Endothelial cell of umbilical vein (primary cell): ENCODE results near the gene ALLC. TPM values are rescaled to one million over a fixed set of nuclear protein-coding genes. Genes with fewer than 3 reads are reported as not detected.

Experiments
- BruUV-seq: library from RNA; stranded (reverse); fragments of 400-500 nt; replicated peaks from 2 replicates; lab custom pipeline; 2021; lab: Mats Ljungman, UMichigan
- CTCF ChIA-PET: fragments of 300-600, 350-600 bp; sonication (Branson Sonifier 250); formaldehyde crosslinking; loops from one replicate; lab custom pipeline; 2021; ENCODE audit warnings: antibody characterized with exemption, inconsistent platforms; lab: Charles Lee
- POLR2A ChIA-PET: fragments of 300-600, 350-600 bp; sonication (Branson Sonifier 250); formaldehyde crosslinking; loops from one replicate; lab custom pipeline; 2021; ENCODE audit warnings: antibody characterized with exemption, inconsistent platforms; lab: Charles Lee
- DNase-seq: peaks from one replicate; pipeline ENCODE4 v3.0.0-alpha.2; 2011; ENCODE audit warnings: low read depth, low spot score
- FAIRE-seq: peaks from 2 replicates; lab custom pipeline; 2011; peaks lifted over from hg19 to GRCh38; lab: Jason Lieb, UNC
- H2AFZ ChIP-seq: 2 replicates; pipeline ENCODE4 v1.6.0; 2012; ENCODE audit warnings: low read depth, low read length, control low read depth, inconsistent platforms
- H3K27ac ChIP-seq: 2 replicates; pipeline ENCODE4 v1.5.1; 2011; ENCODE audit warnings: low read depth, mild to moderate bottlenecking, control low read depth, low read length, moderate library complexity; ENCODE audit not compliant: insufficient read depth
- H3K27me3 ChIP-seq, 2 experiments: 2 replicates each; pipeline versions ENCODE4 v1.6.0 to v1.6.1; 2011; ENCODE audit warnings: low read length in 2 of 2, mixed read lengths in 1 of 2; ENCODE audit not compliant: control insufficient read depth in 2 of 2, insufficient read depth in 2 of 2
- H3K36me3 ChIP-seq, 2 experiments: 2 replicates in 1 of 2; 3 replicates in 1 of 2; pipeline ENCODE4 v1.5.1; 2011; ENCODE audit warnings: low read length in 2 of 2, mild to moderate bottlenecking in 1 of 2, moderate library complexity in 1 of 2; ENCODE audit not compliant: control insufficient read depth in 2 of 2, insufficient read depth in 2 of 2; ENCODE audit errors: extremely low read depth in 1 of 2
- H3K4me1 ChIP-seq: 3 replicates; pipeline ENCODE4 v1.5.1; 2011; ENCODE audit warnings: mild to moderate bottlenecking, low read length; ENCODE audit not compliant: control insufficient read depth, insufficient read depth; ENCODE audit errors: extremely low read depth
- H3K4me2 ChIP-seq: 2 replicates; pipeline ENCODE4 v1.6.1; 2011; ENCODE audit warnings: low read length, control low read depth, mixed read lengths; ENCODE audit not compliant: insufficient read depth
- H3K4me3 ChIP-seq, 3 experiments: fragments of 200-600 bp in 1 of 3; sonication (generic), shearing (Covaris generic) in 1 of 3; replicated peaks in 1 of 3; 2 replicates each; pipeline ENCODE4 v1.5.1; 2011 to 2016; ENCODE audit warnings: control low read depth in 3 of 3, low read length in 3 of 3, mild to moderate bottlenecking in 2 of 3, inconsistent platforms in 1 of 3, low read depth in 1 of 3, moderate library complexity in 1 of 3; ENCODE audit not compliant: insufficient read depth in 1 of 3
- H3K79me2 ChIP-seq: 2 replicates; pipeline ENCODE4 v1.6.0; 2012; ENCODE audit warnings: low read length, inconsistent platforms; ENCODE audit not compliant: control insufficient read depth, insufficient read depth
- H3K9ac ChIP-seq: replicated peaks from 2 replicates; pipeline ENCODE3; 2011; ENCODE audit warnings: low read length, control low read depth; ENCODE audit not compliant: insufficient read depth; ENCODE audit errors: extremely low read depth
- H3K9me1 ChIP-seq: replicated peaks from 3 replicates; pipeline ENCODE4 v1.6.0; 2011; ENCODE audit warnings: mild to moderate bottlenecking, low read length; ENCODE audit not compliant: control insufficient read depth, insufficient read depth; ENCODE audit errors: extremely low read depth
- H3K9me3 ChIP-seq: replicated peaks from 2 replicates; pipeline ENCODE4 v1.5.1; 2012; ENCODE audit warnings: low read length, inconsistent platforms; ENCODE audit not compliant: control insufficient read depth, insufficient read depth
- H4K20me1 ChIP-seq: replicated peaks from 2 replicates; pipeline ENCODE3; 2011; ENCODE audit warnings: mild to moderate bottlenecking, low read length; ENCODE audit not compliant: control insufficient read depth, insufficient read depth; ENCODE audit errors: extremely low read depth
- CTCF ChIP-seq, 2 donors: IDR thresholded peaks; 1 replicate in 1 of 2; 2 replicates in 1 of 2; pipeline ENCODE4 v1.5.1; 2011; ENCODE audit warnings: low read length in 2 of 2, mild to moderate bottlenecking in 2 of 2, moderate library complexity in 2 of 2, control low read depth in 1 of 2, inconsistent platforms in 1 of 2, low read depth in 1 of 2; ENCODE audit not compliant: insufficient read depth in 1 of 2; ENCODE audit errors: extremely low read depth in 1 of 2
- EZH2 ChIP-seq: IDR thresholded peaks from 2 replicates; pipeline ENCODE4 v1.6.1; 2012; ENCODE audit warnings: borderline replicate concordance, low read depth, mild to moderate bottlenecking, moderate library complexity, low read length, inconsistent platforms; ENCODE audit not compliant: severe bottlenecking
- FOS ChIP-seq: IDR thresholded peaks from 2 replicates; pipeline ENCODE4 v1.6.1; 2011; ENCODE audit warnings: mild to moderate bottlenecking, low read length, moderate library complexity, borderline replicate concordance; ENCODE audit not compliant: insufficient read depth
- GATA2 ChIP-seq: IDR thresholded peaks from 2 replicates; pipeline ENCODE4 v1.7.0; 2011; ENCODE audit warnings: low read depth, mild to moderate bottlenecking, moderate library complexity, mixed read lengths, low read length; ENCODE audit not compliant: insufficient read length, insufficient read depth
- JUN ChIP-seq: IDR thresholded peaks from 2 replicates; pipeline ENCODE4 v1.6.1; 2011; ENCODE audit warnings: borderline replicate concordance, low read depth; ENCODE audit not compliant: insufficient read length, insufficient read depth
- MAX ChIP-seq: IDR thresholded peaks from 2 replicates; pipeline ENCODE4 v1.6.1; 2011; ENCODE audit not compliant: insufficient read depth, insufficient read length
- MYC ChIP-seq: IDR thresholded peaks from one replicate; pipeline ENCODE4 v1.6.1; 2011; ENCODE audit warnings: mild to moderate bottlenecking, low read depth, low read length
- POLR2A ChIP-seq: IDR thresholded peaks from 2 replicates; pipeline ENCODE4 v1.6.1; 2012; ENCODE audit warnings: low read depth, mild to moderate bottlenecking, control low read depth, low read length
- POLR2AphosphoS5 ChIP-seq: IDR thresholded peaks from 2 replicates; pipeline ENCODE4 v1.6.1; 2012; ENCODE audit warnings: low read depth, mild to moderate bottlenecking, control low read depth, low read length, moderate library complexity; ENCODE audit not compliant: insufficient read depth
- dilution Hi-C: fragments of 300-500 bp; cut with MboI; formaldehyde crosslinking; loops from one replicate; pipeline ENCODE4 v1.15.0; 2019; ENCODE audit warnings: low sequenced_read_pairs; ENCODE audit not compliant: extremely low pct_ligation_motif_present
- intact Hi-C: fragments of 100-400 bp; cut with micrococcal nuclease; formaldehyde crosslinking; loops from one replicate; pipeline ENCODE4 v1.10.0; 2022
- polyA plus RNA-seq, 4 experiments: library from polyadenylated mRNA; depleted of rRNA in 3 of 4; stranded (reverse) in 3 of 4; unstranded in 1 of 4; fragments of >200 nt; gene quantifications; 2 replicates each; pipeline versions ENCODE4 v1.2.1 to v1.2.3, GENCODE V29; 2011 to 2012; ENCODE audit warnings: missing spikeins in 1 of 4
- total RNA-seq: library from RNA; stranded (reverse); gene quantifications from 2 replicates; pipeline ENCODE4 v1.2.3, GENCODE V29; 2021

Gene ALLC
- total and polyA plus RNA-seq, 2 donors (not counting 3 experiments of a cell fraction or from before 2014, with no cell fraction given), result not detected

GRCh38 chr2:3742743-3743508 lies 84.9 kb downstream of the ALLC start:
- Histone ChIP-seq H3K9ac (no peak overlapping the region), H3K4me2 (no peak overlapping the region), H3K4me3 (no peak overlapping the region), H3K9me1 (no peaks in the 10 kb centered on the region), H4K20me1 (no peaks in the 10 kb centered on the region), H3K9me3 (no peaks in the 10 kb centered on the region), H2AFZ (no peak overlapping the region), H3K27me3 (no peaks in the 10 kb centered on the region), H3K79me2 (no peaks in the 10 kb centered on the region), H3K27ac (no peak overlapping the region), H3K36me3 (no peaks in the 10 kb centered on the region), H3K4me1 (no peaks in the 10 kb centered on the region)
- FAIRE-seq (no peak), DNase-seq (no peak)
- intact Hi-C loops, result no loop called here
- BruUV-seq, result no TSS peak
- dilution Hi-C loops, result no loop called here
- ChIA-PET CTCF (no interaction called here), POLR2A (no interaction called here)
- no peak for TF ChIP-seq MYC
- no peak for TF ChIP-seq MAX
- TF ChIP-seq GATA2, result no peak
- TF ChIP-seq EZH2, result no peak
- TF ChIP-seq POLR2A, result no peak
- TF ChIP-seq CTCF (IDR thresholded peaks at IDR 0.05; ENCODE audit: extremely low read depth in 1 of 2, insufficient read depth in 1 of 2, low read depth in 1 of 2, low read length in 2 of 2), result no peak
- no peak for TF ChIP-seq FOS
- no peak for TF ChIP-seq POLR2AphosphoS5
- no peak for TF ChIP-seq JUN
